ENCODE measurements around the gene TAF12.
"Not testable (repeated sequence)": the region's sequence is repeated elsewhere in the genome, so short reads cannot be mapped to it uniquely, and the experiment has no call there.

- TF ChIP-seq CTCF, POLR2AphosphoS5 (IDR thresholded peaks at IDR 0.05): not testable (repeated sequence)
Observed at GRCh38 chr1:28645406-28645805, 2.5 kb upstream of the TAF12 start.

Data from transverse colon (tissue), 4 donors.